Myocyte (in vitro differentiated cells): Measurements from ENCODE around the gene DEDD2. TPM values are rescaled to one million over a fixed set of nuclear protein-coding genes. Genes with fewer than 3 reads are reported as not detected.

Experiments
- DNase-seq: peaks from one replicate; pipeline ENCODE4 v3.0.0-alpha.2; 2012; ENCODE audit warnings: low read depth
- total RNA-seq: library from RNA; depleted of rRNA; stranded (reverse); fragments of >200 nt; gene quantifications from 2 replicates; pipeline ENCODE4 v1.2.3, GENCODE V29; 2014

Gene DEDD2
- total RNA-seq, 1 donor from 2014 or later: 26.3 TPM

GRCh38 chr19:42229301-42229854 is 11.9 kb upstream of the DEDD2 start:
- no peak for DNase-seq

GRCh38 chr19:42228641-42229040 is 11.2 kb upstream of the DEDD2 start:
- DNase-seq: no peak

GRCh38 chr19:42226886-42227285 is 9.4 kb upstream of the DEDD2 start:
- DNase-seq: no peak

GRCh38 chr19:42225718-42226292 is 8.3 kb upstream of the DEDD2 start:
- no peak for DNase-seq

GRCh38 chr19:42224940-42225717 is 7.7 kb upstream of the DEDD2 start:
- no peak for DNase-seq

- DNase-seq: no peak
Measured at GRCh38 chr19:42220751-42221097, 3.2 kb upstream of the DEDD2 start.

- peak; percentile 98 for DNase-seq
Measured at GRCh38 chr19:42219812-42220750, 2.6 kb upstream of the DEDD2 start, which contains the start of gene ZNF526. Gene ZNF526, plus strand, starts transcription at chr19:42220312. Its CDS starts 4,092 bp downstream, at chr19:42224404.

- peak; percentile 34 for DNase-seq
Measured at GRCh38 chr19:42216653-42217519, 591 bp downstream of the DEDD2 start.

- DNase-seq: no peak
Measured at GRCh38 chr19:42214810-42215485, 2.5 kb downstream of the DEDD2 start.

GRCh38 chr19:42212886-42213285 is 4.6 kb downstream of the DEDD2 start:
- no peak for DNase-seq

GRCh38 chr19:42208612-42209011 is 8.9 kb downstream of the DEDD2 start:
- no peak for DNase-seq

- DNase-seq: peak; percentile 77
Measured at GRCh38 chr19:42207767-42208271, 9.7 kb downstream of the DEDD2 start.

- no peak for DNase-seq
Measured at GRCh38 chr19:42206871-42207755, 10.4 kb downstream of the DEDD2 start.

- DNase-seq: no peak
Measured at GRCh38 chr19:42204664-42205063, 12.8 kb downstream of the DEDD2 start.

- DNase-seq: no peak
Measured at GRCh38 chr19:42203700-42204099, 13.8 kb downstream of the DEDD2 start.

GRCh38 chr19:42202290-42202880 is 15.1 kb downstream of the DEDD2 start:
- DNase-seq: peak; percentile 19

- peak; percentile 24 for DNase-seq
Measured at GRCh38 chr19:42201489-42202289, 15.8 kb downstream of the DEDD2 start.
